SK-N-SH (cell line): Measurements from ENCODE around the gene ETV6. TPM values are rescaled to one million over a fixed set of nuclear protein-coding genes. Genes with fewer than 3 reads are reported as not detected.
A peak's percentile ranks its signal among the peaks of the same experiment; 100 is the strongest.

Experiments
- CTCF ChIA-PET: fragments of 300-600, 350-600 bp; formaldehyde crosslinking; extraction: SDS; loops from one replicate; lab custom pipeline; 2021; lab: Yijun Ruan, JAX
- POLR2A ChIA-PET: fragments of 350-600 bp; sonication (Branson Sonifier 250); formaldehyde crosslinking; extraction: SDS; loops from one replicate; lab custom pipeline; 2020; ENCODE audit warnings: antibody characterized with exemption, inconsistent platforms; lab: Yijun Ruan, JAX
- DNase-seq: peaks from one replicate; pipeline ENCODE4 v3.0.0; 2012
- H2AFZ ChIP-seq: fragments of 200-600 bp; sonication (generic); 2 replicates; pipeline ENCODE4 v1.8.1; 2016; ENCODE audit warnings: antibody characterized with exemption, mild to moderate bottlenecking, low read depth
- H3F3A ChIP-seq: fragments of 200-600 bp; sonication (generic); replicated peaks from 2 replicates; pipeline ENCODE3; 2016; ENCODE audit warnings: antibody characterized with exemption, mild to moderate bottlenecking; ENCODE audit not compliant: insufficient read depth
- H3K27ac ChIP-seq, 2 experiments: fragments of 200-500 bp in 1 of 2; fragments of 200-600 bp in 1 of 2; sonication (Bioruptor generic) in 1 of 2; sonication (generic), shearing (Covaris generic) in 1 of 2; 2 replicates each; pipeline versions ENCODE4 v1.5.1 to v1.6.1; 2014 to 2016; ENCODE audit warnings: low read depth in 2 of 2, inconsistent platforms in 1 of 2, low read length in 1 of 2, mild to moderate bottlenecking in 1 of 2, mixed read lengths in 1 of 2
- H3K27me3 ChIP-seq: fragments of 200-600 bp; sonication (generic), shearing (Covaris generic); 2 replicates; pipeline ENCODE4 v1.6.1; 2016; ENCODE audit warnings: mixed run types; ENCODE audit not compliant: insufficient read depth
- H3K36me3 ChIP-seq, 2 experiments: fragments of 200-500 bp in 1 of 2; fragments of 200-600 bp in 1 of 2; sonication (Bioruptor generic) in 1 of 2; sonication (generic) in 1 of 2; replicated peaks in 1 of 2; 2 replicates each; pipeline versions ENCODE3 to v1.5.1; 2014 to 2016; ENCODE audit warnings: low read length in 1 of 2, mild to moderate bottlenecking in 1 of 2; ENCODE audit not compliant: insufficient read depth in 2 of 2, control insufficient read depth in 1 of 2
- H3K4me1 ChIP-seq, 2 experiments: fragments of 200-500 bp in 1 of 2; fragments of 200-600 bp in 1 of 2; sonication (Bioruptor generic) in 1 of 2; sonication (generic), shearing (Covaris generic) in 1 of 2; 2 replicates each; pipeline versions ENCODE4 v1.5.1 to v1.6.1; 2014 to 2016; ENCODE audit warnings: low read depth in 1 of 2, low read length in 1 of 2, mixed run types in 1 of 2; ENCODE audit not compliant: insufficient read depth in 2 of 2, control insufficient read depth in 1 of 2
- H3K4me2 ChIP-seq: fragments of 200-600 bp; sonication (generic), shearing (Covaris generic); 2 replicates; pipeline ENCODE4 v1.6.1; 2017; ENCODE audit warnings: mixed run types
- H3K4me3 ChIP-seq, 2 experiments: fragments of 200-500 bp in 1 of 2; fragments of 200-600 bp in 1 of 2; sonication (Bioruptor generic) in 1 of 2; sonication (generic), shearing (Covaris generic) in 1 of 2; 2 replicates each; pipeline versions ENCODE4 v1.5.1 to v1.8.1; 2014 to 2016; ENCODE audit warnings: low read depth in 2 of 2, inconsistent platforms in 1 of 2, low read length in 1 of 2, mild to moderate bottlenecking in 1 of 2, mixed read lengths in 1 of 2, moderate library complexity in 1 of 2
- H3K79me2 ChIP-seq: fragments of 200-600 bp; sonication (generic); 2 replicates; pipeline ENCODE4 v1.8.1; 2017; ENCODE audit warnings: mild to moderate bottlenecking; ENCODE audit not compliant: insufficient read depth
- H3K9ac ChIP-seq: fragments of 200-600 bp; sonication (generic); 2 replicates; pipeline ENCODE4 v1.6.1; 2017; ENCODE audit warnings: mixed run types
- H3K9me2 ChIP-seq: fragments of 200-600 bp; sonication (generic); 2 replicates; pipeline ENCODE4 v1.6.1; 2017; ENCODE audit warnings: mixed run types
- H3K9me3 ChIP-seq: fragments of 200-600 bp; sonication (generic); 2 replicates; pipeline ENCODE4 v1.6.1; 2017; ENCODE audit warnings: mixed run types, mild to moderate bottlenecking, moderate library complexity
- H4K20me1 ChIP-seq: fragments of 200-600 bp; sonication (generic); 2 replicates; pipeline ENCODE4 v1.6.1; 2017; ENCODE audit warnings: mild to moderate bottlenecking, mixed run types; ENCODE audit not compliant: insufficient read depth
- ELF1 ChIP-seq: IDR thresholded peaks from 2 replicates; pipeline ENCODE4 v1.4.0; 2012
- EP300 ChIP-seq, 2 experiments: IDR thresholded peaks; 2 replicates each; pipeline versions ENCODE4 v1.4.0 to v1.6.1; 2012; ENCODE audit warnings: borderline replicate concordance in 1 of 2, low read depth in 1 of 2, low read length in 1 of 2
- EZH2phosphoT487 ChIP-seq: fragments of 200-600 bp; sonication (generic); IDR thresholded peaks from 2 replicates; pipeline ENCODE4 v1.6.1; 2017; ENCODE audit warnings: low read depth, mixed run types, mild to moderate bottlenecking, antibody characterized with exemption, moderate library complexity, borderline replicate concordance
- FOXM1 ChIP-seq: IDR thresholded peaks from 2 replicates; pipeline ENCODE4 v1.4.0; 2012; ENCODE audit warnings: low read depth, mild to moderate bottlenecking
- GABPA ChIP-seq: IDR thresholded peaks from 2 replicates; pipeline ENCODE4 v1.4.0; 2012; ENCODE audit warnings: low read depth, mild to moderate bottlenecking
- GATA2 ChIP-seq: sonication (generic); formaldehyde crosslinking; IDR thresholded peaks from 2 replicates; pipeline ENCODE4 v1.5.0; 2020; ENCODE audit warnings: mild to moderate bottlenecking, missing genetic modification reagents
- IRF3 ChIP-seq: fragments of 150-350 bp; IDR thresholded peaks from 2 replicates; pipeline ENCODE4 v1.6.1; 2016; ENCODE audit warnings: mild to moderate bottlenecking, low read depth, low read length
- JUND ChIP-seq: IDR thresholded peaks from 2 replicates; pipeline ENCODE4 v1.4.0; 2012
- MEF2A ChIP-seq: IDR thresholded peaks from 2 replicates; pipeline ENCODE4 v1.4.0; 2012; ENCODE audit warnings: low read depth, borderline replicate concordance
- NRF1 ChIP-seq: IDR thresholded peaks from 2 replicates; pipeline ENCODE4 v1.6.1; 2012; ENCODE audit warnings: low read depth, mild to moderate bottlenecking, low read length
- POLR2AphosphoS5 ChIP-seq: IDR thresholded peaks from 2 replicates; pipeline ENCODE4 v1.6.1; 2012; ENCODE audit warnings: low read depth, low read length
- RCOR1 ChIP-seq: fragments of 150-350 bp; IDR thresholded peaks from 2 replicates; pipeline ENCODE4 v1.6.1; 2017; ENCODE audit warnings: antibody characterized with exemption, low read length
- SIN3A ChIP-seq: IDR thresholded peaks from 2 replicates; pipeline ENCODE4 v1.6.1; 2012; ENCODE audit warnings: low read depth, mild to moderate bottlenecking, low read length, moderate library complexity, borderline replicate concordance
- SMC3 ChIP-seq: IDR thresholded peaks from 2 replicates; pipeline ENCODE4 v1.6.1; 2012; ENCODE audit warnings: low read depth, low read length, improper control_type of control experiment
- TAF1 ChIP-seq: IDR thresholded peaks from 2 replicates; pipeline ENCODE4 v1.6.1; 2012; ENCODE audit warnings: low read depth, mild to moderate bottlenecking, low read length, moderate library complexity, borderline replicate concordance
- TCF12 ChIP-seq: IDR thresholded peaks from 2 replicates; pipeline ENCODE4 v1.4.0; 2012
- TEAD4 ChIP-seq: IDR thresholded peaks from 2 replicates; pipeline ENCODE4 v1.4.0; 2012; ENCODE audit warnings: mild to moderate bottlenecking, borderline replicate concordance; ENCODE audit not compliant: insufficient read depth
- WGBS: methylation state at CpG from one replicate; pipeline ENCODE4 v1.1.6; 2017; ENCODE audit warnings: low lambda C conversion rate; 5-methylcytosine and 5-hydroxymethylcytosine counted together
- polyA plus RNA-seq, 3 experiments: library from polyadenylated mRNA; depleted of rRNA; stranded (reverse); fragments of >200 nt; gene quantifications; 2 replicates each; pipeline ENCODE4 v1.2.3, GENCODE V29; 2012
- TF ChIP-seq, protein P1 (sequence below): IDR thresholded peaks from 2 replicates; pipeline ENCODE4; 2012
- TF ChIP-seq, protein P2 (sequence below): IDR thresholded peaks from 2 replicates; pipeline ENCODE4 v1.4.0; 2012; ENCODE audit warnings: low read depth, borderline replicate concordance
- TF ChIP-seq, protein P3 (sequence below): IDR thresholded peaks from 2 replicates; pipeline ENCODE4 v1.6.1; 2012; ENCODE audit warnings: mild to moderate bottlenecking, low read depth, low read length, moderate library complexity

ETV6 gene
- polyA plus RNA-seq, 1 of the 3 experiments (the other 2 are of a cell fraction), result 4.0 TPM

- CTCF ChIA-PET, result no interaction called here
- H3K36me3 ChIP-seq, result no peaks in the 10 kb centered on the region
- H2AFZ ChIP-seq, result no peak overlapping the region
- H3K4me2 ChIP-seq, result no peak overlapping the region
- no peak overlapping the region for H3K27ac ChIP-seq
- H4K20me1 ChIP-seq, result no peaks in the 10 kb centered on the region; the same call in 1 of the 2 replicates
- H3K4me1 ChIP-seq, result no peaks in the 10 kb centered on the region; a peak in 1 of 4 replicates
- no peaks in the 10 kb centered on the region for H3K9me3 ChIP-seq
- TF ChIP-seq TCF12 (peak; percentile 4; the same call in 1 of the 2 replicates), JUND (no peak), FOXM1 (no peak)
- TF ChIP-seq, protein P1, sequence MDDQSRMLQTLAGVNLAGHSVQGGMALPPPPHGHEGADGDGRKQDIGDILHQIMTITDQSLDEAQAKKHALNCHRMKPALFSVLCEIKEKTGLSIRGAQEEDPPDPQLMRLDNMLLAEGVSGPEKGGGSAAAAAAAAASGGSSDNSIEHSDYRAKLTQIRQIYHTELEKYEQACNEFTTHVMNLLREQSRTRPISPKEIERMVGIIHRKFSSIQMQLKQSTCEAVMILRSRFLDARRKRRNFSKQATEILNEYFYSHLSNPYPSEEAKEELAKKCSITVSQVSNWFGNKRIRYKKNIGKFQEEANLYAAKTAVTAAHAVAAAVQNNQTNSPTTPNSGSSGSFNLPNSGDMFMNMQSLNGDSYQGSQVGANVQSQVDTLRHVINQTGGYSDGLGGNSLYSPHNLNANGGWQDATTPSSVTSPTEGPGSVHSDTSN, result no peak
- TF ChIP-seq, protein P2, sequence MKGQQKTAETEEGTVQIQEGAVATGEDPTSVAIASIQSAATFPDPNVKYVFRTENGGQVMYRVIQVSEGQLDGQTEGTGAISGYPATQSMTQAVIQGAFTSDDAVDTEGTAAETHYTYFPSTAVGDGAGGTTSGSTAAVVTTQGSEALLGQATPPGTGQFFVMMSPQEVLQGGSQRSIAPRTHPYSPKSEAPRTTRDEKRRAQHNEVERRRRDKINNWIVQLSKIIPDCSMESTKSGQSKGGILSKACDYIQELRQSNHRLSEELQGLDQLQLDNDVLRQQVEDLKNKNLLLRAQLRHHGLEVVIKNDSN, result peak; percentile 25; the same call in 1 of the 2 replicates
- no peak for DNase-seq
- 73% methylated on average over 3 of the region's 3 CpGs for WGBS
- peaks cover 95% of the 10 kb centered on the region for H3K79me2 ChIP-seq
- no peak overlapping the region for H3K4me3 ChIP-seq
- no peaks in the 10 kb centered on the region for H3F3A ChIP-seq
- no peak overlapping the region for H3K9ac ChIP-seq
- no peaks in the 10 kb centered on the region for H3K9me2 ChIP-seq
- POLR2A ChIA-PET, result interaction anchor here (0.6 kb wide), 1 partner anchor 28 kb away, joined by 3 read pairs; no protein-coding TSS in a partner anchor
- no peaks in the 10 kb centered on the region for H3K27me3 ChIP-seq
Measured at GRCh38 chr12:11697670-11698387, 48.4 kb downstream of the ETV6 start.

- H4K20me1 ChIP-seq, result no peaks in the 10 kb centered on the region; the same call in 1 of the 2 replicates
- H3K27me3 ChIP-seq, result no peaks in the 10 kb centered on the region
- POLR2A ChIA-PET, result no interaction called here
- H3K9me2 ChIP-seq, result no peaks in the 10 kb centered on the region
- no peak overlapping the region for H3K9ac ChIP-seq
- no peaks in the 10 kb centered on the region; a peak in 1 of 4 replicates for H3K4me1 ChIP-seq
- no peak for DNase-seq
- CTCF ChIA-PET, result no interaction called here
- no peak overlapping the region for H3K4me3 ChIP-seq
- no peak overlapping the region for H3K27ac ChIP-seq
- H3K9me3 ChIP-seq, result no peaks in the 10 kb centered on the region
- no peaks in the 10 kb centered on the region for H3K36me3 ChIP-seq
- no peaks in the 10 kb centered on the region for H3F3A ChIP-seq
- no peak overlapping the region for H3K4me2 ChIP-seq
- H3K79me2 ChIP-seq, result peaks cover 98% of the 10 kb centered on the region
- H2AFZ ChIP-seq, result no peak overlapping the region
- 100% methylated on average over 2 of the region's 2 CpGs for WGBS
- TF ChIP-seq JUND (no peak), EZH2phosphoT487 (no peak), RCOR1 (no peak), TEAD4 (no peak), GATA2 (CRISPR knock-in tag) (no peak), POLR2AphosphoS5 (no peak), TAF1 (no peak), GABPA (no peak), MEF2A (no peak), SMC3 (no peak), SIN3A (no peak), IRF3 (no peak), EP300 (IDR thresholded peaks at IDR 0.05; ENCODE audit: borderline replicate concordance in 1 of 2, low read depth in 1 of 2, low read length in 1 of 2) (no peak), ELF1 (no peak), TCF12 (no peak), NRF1 (no peak)
- TF ChIP-seq, protein P3, sequence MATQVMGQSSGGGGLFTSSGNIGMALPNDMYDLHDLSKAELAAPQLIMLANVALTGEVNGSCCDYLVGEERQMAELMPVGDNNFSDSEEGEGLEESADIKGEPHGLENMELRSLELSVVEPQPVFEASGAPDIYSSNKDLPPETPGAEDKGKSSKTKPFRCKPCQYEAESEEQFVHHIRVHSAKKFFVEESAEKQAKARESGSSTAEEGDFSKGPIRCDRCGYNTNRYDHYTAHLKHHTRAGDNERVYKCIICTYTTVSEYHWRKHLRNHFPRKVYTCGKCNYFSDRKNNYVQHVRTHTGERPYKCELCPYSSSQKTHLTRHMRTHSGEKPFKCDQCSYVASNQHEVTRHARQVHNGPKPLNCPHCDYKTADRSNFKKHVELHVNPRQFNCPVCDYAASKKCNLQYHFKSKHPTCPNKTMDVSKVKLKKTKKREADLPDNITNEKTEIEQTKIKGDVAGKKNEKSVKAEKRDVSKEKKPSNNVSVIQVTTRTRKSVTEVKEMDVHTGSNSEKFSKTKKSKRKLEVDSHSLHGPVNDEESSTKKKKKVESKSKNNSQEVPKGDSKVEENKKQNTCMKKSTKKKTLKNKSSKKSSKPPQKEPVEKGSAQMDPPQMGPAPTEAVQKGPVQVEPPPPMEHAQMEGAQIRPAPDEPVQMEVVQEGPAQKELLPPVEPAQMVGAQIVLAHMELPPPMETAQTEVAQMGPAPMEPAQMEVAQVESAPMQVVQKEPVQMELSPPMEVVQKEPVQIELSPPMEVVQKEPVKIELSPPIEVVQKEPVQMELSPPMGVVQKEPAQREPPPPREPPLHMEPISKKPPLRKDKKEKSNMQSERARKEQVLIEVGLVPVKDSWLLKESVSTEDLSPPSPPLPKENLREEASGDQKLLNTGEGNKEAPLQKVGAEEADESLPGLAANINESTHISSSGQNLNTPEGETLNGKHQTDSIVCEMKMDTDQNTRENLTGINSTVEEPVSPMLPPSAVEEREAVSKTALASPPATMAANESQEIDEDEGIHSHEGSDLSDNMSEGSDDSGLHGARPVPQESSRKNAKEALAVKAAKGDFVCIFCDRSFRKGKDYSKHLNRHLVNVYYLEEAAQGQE, result no peak
- TF ChIP-seq, protein P1, result no peak
Measured at GRCh38 chr12:11698729-11699128, 49.3 kb downstream of the ETV6 start.
